Transverse colon (tissue), 4 donors: ENCODE data around the gene HOXC9. TPM values are rescaled to one million over a fixed set of nuclear protein-coding genes. Genes with fewer than 3 reads are reported as not detected.
"Not testable (repeated sequence)": the region's sequence is repeated elsewhere in the genome, so short reads cannot be mapped to it uniquely, and the experiment has no call there.

ENCODE experiments used
- DNase-seq: peaks from one replicate; pipeline ENCODE4 v3.0.0-alpha.2; 2019
- H3K27ac ChIP-seq, 4 donors: fragments of 200-600 bp; sonication (generic); 2 replicates each; pipeline ENCODE4 v1.5.1; 2016 to 2018; ENCODE audit warnings: inconsistent platforms in 4 of 4
- H3K27me3 ChIP-seq: fragments of 200-600 bp; sonication (generic); 2 replicates; pipeline ENCODE4 v1.5.1; 2017; ENCODE audit warnings: inconsistent platforms
- H3K36me3 ChIP-seq, 4 donors: fragments of 200-600 bp; sonication (generic); 2 replicates each; pipeline ENCODE4 v1.5.1; 2017 to 2019; ENCODE audit warnings: inconsistent platforms in 4 of 4
- H3K4me1 ChIP-seq, 4 donors: fragments of 200-600 bp; sonication (generic); 2 replicates each; pipeline ENCODE4 v1.5.1; 2017 to 2020; ENCODE audit warnings: inconsistent platforms in 4 of 4
- H3K4me3 ChIP-seq, 4 donors: fragments of 200-600 bp; sonication (generic); 1 replicate in 1 of 4; 2 replicates in 3 of 4; pipeline versions ENCODE4 v1.5.1 to v1.6.1; 2017 to 2019; ENCODE audit warnings: inconsistent platforms in 4 of 4
- H3K9me3 ChIP-seq, 2 donors: fragments of 200-600 bp; sonication (generic); 2 replicates each; pipeline ENCODE4 v1.5.1; 2017 to 2019; ENCODE audit warnings: inconsistent platforms in 2 of 2
- EP300 ChIP-seq: sonication (generic); formaldehyde crosslinking; IDR thresholded peaks from one replicate; pipeline ENCODE4 v1.6.1; 2017; ENCODE audit warnings: antibody characterized with exemption, low read depth
- POLR2A ChIP-seq: fragments of 450-650 bp; IDR thresholded peaks from one replicate; pipeline ENCODE4 v1.6.1; 2016; ENCODE audit warnings: antibody characterized with exemption, mild to moderate bottlenecking, moderate library complexity
- POLR2AphosphoS5 ChIP-seq, 3 donors: sonication (generic); formaldehyde crosslinking; IDR thresholded peaks; one replicate each; pipeline ENCODE4 v1.6.1; 2016; ENCODE audit warnings: antibody characterized with exemption in 3 of 3
- WGBS, 2 donors: methylation state at CpG; one replicate each; pipeline ENCODE4 v1.1.5; 2018; ENCODE audit warnings: low coverage in 1 of 2; 5-methylcytosine and 5-hydroxymethylcytosine counted together
- in situ Hi-C, 4 donors: fragments of 200-750 bp; cut with MboI; loops; one replicate each; pipeline versions ENCODE4 v1.15.0 to v1.15.1; 2017; ENCODE audit warnings: low sequenced_read_pairs in 3 of 4, low pct_ligation_motif_present in 1 of 4, low pct_unique_long_range_greater_than_20kb in 1 of 4
- intact Hi-C: fragments of 100-400 bp; cut with DNase I; formaldehyde crosslinking; loops from one replicate; pipeline ENCODE4 v1.15.1; 2023; ENCODE audit warnings: low total_unique reads
- total RNA-seq, 4 donors: library from RNA; depleted of rRNA; stranded (reverse); fragments of >200 nt; gene quantifications; one replicate each; pipeline ENCODE4 v1.1.0, GENCODE V29; 2016
- TF ChIP-seq, protein P1 (sequence below), 5 experiments: fragments of 200-600 bp in 3 of 5; fragments of 450-650 bp in 2 of 5; sonication (generic) in 3 of 5; IDR thresholded peaks; 1 replicate in 2 of 5; 2 replicates in 3 of 5; pipeline ENCODE4 v1.5.1; 2016 to 2017; ENCODE audit warnings: antibody characterized with exemption in 5 of 5, inconsistent platforms in 3 of 5, mild to moderate bottlenecking in 2 of 5, moderate library complexity in 1 of 5

The HOXC9 gene
- total RNA-seq, 4 donors from 2014 or later: not detected

DNA sequence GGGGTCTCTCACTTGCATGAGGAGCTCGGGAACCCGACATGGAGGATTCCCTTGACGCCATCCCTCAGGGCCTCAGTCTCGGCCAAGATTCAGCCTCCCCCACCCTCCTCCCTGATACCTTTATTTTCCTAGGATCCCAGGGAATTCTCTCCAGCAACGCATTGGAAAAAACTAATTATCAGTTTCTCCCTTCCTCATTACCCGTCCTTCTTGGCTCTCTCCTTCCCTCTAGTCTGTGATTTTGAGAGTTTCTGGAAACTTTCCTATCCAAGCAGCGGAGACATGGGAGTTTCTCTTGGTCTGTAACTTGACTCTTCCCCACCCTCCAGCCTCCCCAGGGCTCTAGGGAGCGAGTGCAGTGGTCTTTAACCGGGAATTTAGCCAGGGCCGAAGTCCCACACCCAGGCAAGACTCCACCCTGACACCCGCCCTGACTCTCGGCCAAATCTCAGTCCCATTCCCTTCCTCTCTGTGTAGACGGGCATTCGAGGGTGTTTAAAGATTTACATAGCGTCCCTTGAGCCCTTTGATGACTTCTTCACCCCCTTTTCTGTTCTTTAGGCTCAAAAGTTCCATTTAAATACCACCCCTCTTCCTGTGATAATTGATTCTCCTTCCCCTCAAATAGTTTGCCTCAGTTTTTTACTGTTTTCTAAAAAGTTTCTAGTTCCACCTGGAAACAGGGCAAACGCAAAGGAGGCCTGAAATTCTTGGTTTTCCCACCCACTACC, 39.6 kb downstream of the HOXC9 start:
- Histone ChIP-seq H3K36me3 (no peaks in the 10 kb centered on the region), H3K4me1 (no peaks in the 10 kb centered on the region), H3K9me3 (no peaks in the 10 kb centered on the region), H3K27me3 (peaks cover 100% of the 10 kb centered on the region), H3K4me3 (no peak overlapping the region), H3K27ac (no peak overlapping the region)
- no peak for TF ChIP-seq POLR2A
- no peak for DNase-seq
- 26 to 35% methylated on average over 4 to 16 of the region's 16 CpGs for WGBS, 2 donors
- intact Hi-C loops: no loop called here
- in situ Hi-C loops: no loop called here

DNA sequence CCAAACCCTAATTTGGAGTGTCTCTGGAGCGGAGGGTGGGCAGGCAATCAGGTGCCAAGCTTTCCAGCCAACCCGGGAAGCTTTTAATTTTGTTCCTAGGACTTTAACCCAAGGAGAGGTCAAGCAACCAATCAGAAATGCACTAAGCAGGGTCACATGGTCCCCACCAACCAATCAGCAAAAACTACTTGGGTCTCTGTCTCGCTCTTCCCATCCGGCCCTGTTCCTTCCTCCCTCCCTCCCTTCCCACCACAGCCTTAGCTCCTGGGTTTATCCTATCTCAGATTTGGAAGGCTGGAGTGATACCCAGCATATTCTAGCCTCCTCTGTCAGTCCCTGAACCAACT, 40.2 kb downstream of the HOXC9 start:
- 40 to 51% methylated on average over 1 to 4 of the region's 4 CpGs for WGBS, 2 donors
- H3K4me3 ChIP-seq: no peak overlapping the region
- no peak overlapping the region for H3K27ac ChIP-seq
- H3K4me1 ChIP-seq: no peaks in the 10 kb centered on the region
- H3K27me3 ChIP-seq: peaks cover 100% of the 10 kb centered on the region
- no peak for DNase-seq
- intact Hi-C loops: no loop called here
- in situ Hi-C loops: no loop called here
- no peaks in the 10 kb centered on the region for H3K9me3 ChIP-seq
- H3K36me3 ChIP-seq: no peaks in the 10 kb centered on the region
- no peak for TF ChIP-seq EP300
- TF ChIP-seq, protein P1, sequence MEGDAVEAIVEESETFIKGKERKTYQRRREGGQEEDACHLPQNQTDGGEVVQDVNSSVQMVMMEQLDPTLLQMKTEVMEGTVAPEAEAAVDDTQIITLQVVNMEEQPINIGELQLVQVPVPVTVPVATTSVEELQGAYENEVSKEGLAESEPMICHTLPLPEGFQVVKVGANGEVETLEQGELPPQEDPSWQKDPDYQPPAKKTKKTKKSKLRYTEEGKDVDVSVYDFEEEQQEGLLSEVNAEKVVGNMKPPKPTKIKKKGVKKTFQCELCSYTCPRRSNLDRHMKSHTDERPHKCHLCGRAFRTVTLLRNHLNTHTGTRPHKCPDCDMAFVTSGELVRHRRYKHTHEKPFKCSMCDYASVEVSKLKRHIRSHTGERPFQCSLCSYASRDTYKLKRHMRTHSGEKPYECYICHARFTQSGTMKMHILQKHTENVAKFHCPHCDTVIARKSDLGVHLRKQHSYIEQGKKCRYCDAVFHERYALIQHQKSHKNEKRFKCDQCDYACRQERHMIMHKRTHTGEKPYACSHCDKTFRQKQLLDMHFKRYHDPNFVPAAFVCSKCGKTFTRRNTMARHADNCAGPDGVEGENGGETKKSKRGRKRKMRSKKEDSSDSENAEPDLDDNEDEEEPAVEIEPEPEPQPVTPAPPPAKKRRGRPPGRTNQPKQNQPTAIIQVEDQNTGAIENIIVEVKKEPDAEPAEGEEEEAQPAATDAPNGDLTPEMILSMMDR (IDR thresholded peaks at IDR 0.05): no peak
- no peak for TF ChIP-seq POLR2AphosphoS5 (IDR thresholded peaks at IDR 0.05)
- no peak for TF ChIP-seq POLR2A

GRCh38 chr12:54040648-54041047, 40.7 kb downstream of the HOXC9 start:
- intact Hi-C loops: no loop called here
- no peak overlapping the region for H3K27ac ChIP-seq
- no peak for DNase-seq
- no peak overlapping the region for H3K4me3 ChIP-seq
- H3K27me3 ChIP-seq: peaks cover 100% of the 10 kb centered on the region
- H3K36me3 ChIP-seq: no peaks in the 10 kb centered on the region
- WGBS, 2 donors: 70 to 79% methylated on average over 3 of the region's 3 CpGs
- H3K9me3 ChIP-seq: no peaks in the 10 kb centered on the region
- H3K4me1 ChIP-seq: no peaks in the 10 kb centered on the region
- in situ Hi-C loops: no loop called here
- TF ChIP-seq POLR2AphosphoS5 (IDR thresholded peaks at IDR 0.05) (no peak), POLR2A (no peak), EP300 (no peak)
- TF ChIP-seq, protein P1 (IDR thresholded peaks at IDR 0.05): no peak

DNA sequence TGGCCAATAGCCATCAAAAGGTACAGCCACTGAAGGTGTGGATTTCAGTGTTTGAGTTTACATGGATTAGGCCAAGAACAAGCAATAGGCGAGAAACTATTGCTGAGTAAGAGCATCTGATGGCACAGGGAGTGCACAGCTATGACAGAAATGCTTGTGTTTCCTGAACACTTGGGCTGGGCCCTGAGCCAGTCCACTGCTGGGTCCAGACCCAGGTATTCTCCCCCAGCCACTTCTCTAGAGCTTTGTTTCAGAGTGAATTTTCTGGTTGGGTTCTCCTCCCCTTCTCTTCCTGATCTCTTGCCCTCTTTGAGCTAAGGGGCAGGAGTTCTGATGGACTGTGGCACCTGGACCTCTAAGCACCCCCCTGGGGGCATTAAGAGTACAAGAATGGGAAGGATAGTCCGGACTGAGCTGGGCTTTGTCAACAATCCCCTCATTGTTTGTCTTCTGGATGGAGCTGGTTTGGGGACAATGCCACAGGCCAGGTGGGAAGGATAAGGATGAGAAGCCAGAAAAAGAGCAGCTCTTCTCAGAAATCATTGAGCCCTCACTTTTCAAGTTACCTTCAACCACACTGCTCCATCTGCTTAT, 41.2 kb downstream of the HOXC9 start:
- TF ChIP-seq EP300: no peak
- TF ChIP-seq, protein P1 (IDR thresholded peaks at IDR 0.05): no peak
- TF ChIP-seq POLR2AphosphoS5 (IDR thresholded peaks at IDR 0.05): no peak
- TF ChIP-seq POLR2A: no peak
- no peaks in the 10 kb centered on the region for H3K4me1 ChIP-seq
- in situ Hi-C loops: no loop called here
- 50 to 69% methylated on average over 1 to 2 of the region's 2 CpGs for WGBS, 2 donors
- peaks cover 100% of the 10 kb centered on the region for H3K27me3 ChIP-seq
- DNase-seq: no peak
- no peaks in the 10 kb centered on the region for H3K36me3 ChIP-seq
- no peak overlapping the region for H3K27ac ChIP-seq
- H3K9me3 ChIP-seq: no peaks in the 10 kb centered on the region
- H3K4me3 ChIP-seq: no peak overlapping the region
- intact Hi-C loops: no loop called here

- DNase-seq, H3K4me1 ChIP-seq, H3K27ac ChIP-seq, H3K4me3 ChIP-seq, H3K9me3 ChIP-seq, H3K36me3 ChIP-seq, intact Hi-C loops, in situ Hi-C loops: not testable (repeated sequence)
- H3K27me3 ChIP-seq: peaks cover 100% of the 10 kb centered on the region
- WGBS, 2 donors: 68 to 100% methylated on average over 3 to 6 of the region's 6 CpGs
Observed at GRCh38 chr12:54042033-54042432, 42.1 kb downstream of the HOXC9 start.
